KOPT-K1 (cell line): ENCODE results near the gene IQSEC1.

Source experiments
- H3K27ac ChIP-seq: fragments of 200-600 bp; sonication (generic); 2 replicates; pipeline ENCODE4 v1.5.1; 2016; ENCODE audit warnings: antibody characterized with exemption, mild to moderate bottlenecking, low read depth, low read length; ENCODE audit not compliant: poor library complexity, severe bottlenecking
- H3K36me3 ChIP-seq: fragments of 200-600 bp; sonication (generic); 2 replicates; pipeline ENCODE4 v1.5.1; 2017; ENCODE audit warnings: antibody characterized with exemption, mild to moderate bottlenecking, low read length, moderate library complexity; ENCODE audit not compliant: insufficient read depth
- H3K9me3 ChIP-seq: fragments of 200-600 bp; sonication (generic); 2 replicates; pipeline ENCODE4 v1.5.1; 2017; ENCODE audit warnings: antibody characterized with exemption, low read length, mild to moderate bottlenecking; ENCODE audit not compliant: insufficient read depth, poor library complexity, severe bottlenecking

IQSEC1 gene

DNA sequence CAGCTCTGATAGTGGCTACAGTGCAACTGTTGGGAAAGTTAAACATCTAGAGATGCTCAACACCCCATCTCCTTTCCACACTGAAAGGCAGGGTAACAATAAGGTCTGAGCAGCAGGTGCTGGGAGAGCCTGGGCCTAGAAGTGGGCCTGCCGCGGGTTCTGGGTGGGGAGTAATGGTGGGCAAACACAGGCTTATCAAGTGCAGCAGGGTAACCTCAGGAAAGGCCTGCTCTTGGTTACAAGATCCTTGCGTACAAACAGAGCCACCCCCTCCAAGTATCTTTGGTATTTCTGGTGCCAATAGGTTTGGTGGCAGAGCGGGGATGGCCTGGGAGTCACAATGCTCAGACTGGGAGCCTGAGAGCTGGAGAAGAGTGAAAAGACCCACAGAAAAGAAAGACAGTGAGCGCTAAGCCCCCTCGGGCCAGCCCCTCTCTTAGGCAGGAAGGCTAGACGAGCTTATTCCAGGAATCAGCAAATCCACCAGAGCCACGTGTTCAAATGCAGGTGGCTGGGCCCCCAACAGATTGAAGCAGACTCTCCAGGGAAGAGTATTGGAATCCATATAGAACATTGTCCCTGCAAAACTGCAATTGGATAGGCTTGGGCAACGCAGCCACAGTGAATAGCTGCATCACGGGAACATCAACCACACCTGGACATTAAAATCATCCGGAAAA lies 2.7 kb downstream of the IQSEC1 start:
- Histone ChIP-seq H3K9me3 (no peaks in the 10 kb centered on the region), H3K27ac (peak overlapping the region; percentile 100), H3K36me3 (no peaks in the 10 kb centered on the region)

DNA sequence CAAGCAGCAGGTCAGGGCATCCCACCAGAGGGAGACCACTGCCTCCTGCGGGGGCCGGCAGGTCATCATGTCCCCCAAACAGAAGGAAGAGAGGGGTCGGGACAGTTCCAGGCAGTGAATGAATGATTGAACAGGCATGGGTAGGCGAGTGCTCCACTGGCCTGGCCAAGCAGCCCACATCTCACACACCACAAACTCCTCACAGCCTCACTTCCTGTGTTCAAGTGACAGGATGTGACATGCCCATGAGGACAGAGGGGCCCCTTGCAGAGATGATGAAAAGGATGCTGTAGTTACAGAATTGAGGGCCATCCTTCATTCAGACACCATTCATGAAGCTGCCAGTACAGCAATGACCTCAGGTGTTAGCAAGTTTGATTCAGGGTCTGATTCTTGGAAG lies 3.7 kb downstream of the IQSEC1 start:
- Histone ChIP-seq H3K9me3 (no peaks in the 10 kb centered on the region), H3K27ac (peak overlapping the region; percentile 100), H3K36me3 (no peaks in the 10 kb centered on the region)

DNA sequence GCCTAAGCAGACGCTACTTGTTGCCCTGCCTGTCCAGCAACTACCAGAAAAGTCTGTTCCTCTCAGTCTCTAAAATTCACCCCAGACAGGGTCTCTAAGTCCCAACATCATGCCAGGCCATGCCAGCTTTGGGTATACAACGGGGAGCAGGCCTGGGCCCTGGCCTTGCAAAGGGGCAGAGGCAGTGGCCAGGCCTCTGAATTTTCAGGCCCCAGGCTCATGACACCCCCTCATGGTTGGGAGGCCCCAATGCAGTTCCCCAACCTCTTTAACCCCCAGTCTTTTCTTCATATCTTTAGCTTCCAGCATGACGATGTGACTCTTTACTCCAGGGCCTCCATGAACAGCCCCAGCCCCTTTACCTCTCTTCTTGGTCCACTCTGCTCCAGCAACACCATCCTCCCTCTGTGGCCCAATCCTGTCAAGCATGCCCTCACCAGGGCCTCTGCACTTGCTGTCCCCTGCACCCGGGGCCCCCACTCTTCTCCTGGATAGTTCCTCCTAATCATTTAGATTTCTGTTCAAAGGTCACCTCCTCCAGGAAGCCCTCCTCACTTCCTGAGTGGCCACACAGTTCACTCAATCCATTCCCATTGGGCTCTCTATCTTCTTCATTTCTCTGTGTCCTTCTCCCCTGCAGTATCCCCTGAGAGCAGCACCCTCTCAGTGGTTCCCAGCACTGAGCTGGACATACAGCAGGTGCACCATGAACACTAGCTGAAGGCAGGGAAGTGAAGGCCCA lies 4.8 kb downstream of the IQSEC1 start:
- Histone ChIP-seq H3K9me3 (no peaks in the 10 kb centered on the region), H3K27ac (peak overlapping the region; percentile 100), H3K36me3 (no peaks in the 10 kb centered on the region)

DNA sequence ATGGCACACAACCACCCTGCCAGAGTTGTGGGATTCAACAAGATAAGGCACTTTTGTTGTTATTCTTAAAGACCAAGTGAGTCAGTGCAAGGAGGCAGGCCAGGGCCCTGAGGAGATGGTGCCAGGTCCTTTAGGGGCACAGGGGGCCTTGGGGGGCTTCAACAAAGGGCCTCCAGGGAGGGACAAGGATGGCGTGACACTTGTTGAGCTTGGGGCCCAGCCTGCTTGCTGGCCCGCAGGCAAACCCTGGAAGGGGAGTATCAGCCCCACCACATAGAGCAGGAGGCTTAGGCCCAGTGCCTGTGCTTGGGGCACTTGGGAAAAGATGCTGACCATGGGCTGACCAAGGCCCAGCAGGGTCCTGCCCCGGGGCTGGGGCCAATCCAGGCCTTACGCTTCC lies 5.5 kb downstream of the IQSEC1 start:
- peak overlapping the region; percentile 100 for H3K27ac ChIP-seq
- no peaks in the 10 kb centered on the region for H3K36me3 ChIP-seq
- H3K9me3 ChIP-seq = no peaks in the 10 kb centered on the region

DNA sequence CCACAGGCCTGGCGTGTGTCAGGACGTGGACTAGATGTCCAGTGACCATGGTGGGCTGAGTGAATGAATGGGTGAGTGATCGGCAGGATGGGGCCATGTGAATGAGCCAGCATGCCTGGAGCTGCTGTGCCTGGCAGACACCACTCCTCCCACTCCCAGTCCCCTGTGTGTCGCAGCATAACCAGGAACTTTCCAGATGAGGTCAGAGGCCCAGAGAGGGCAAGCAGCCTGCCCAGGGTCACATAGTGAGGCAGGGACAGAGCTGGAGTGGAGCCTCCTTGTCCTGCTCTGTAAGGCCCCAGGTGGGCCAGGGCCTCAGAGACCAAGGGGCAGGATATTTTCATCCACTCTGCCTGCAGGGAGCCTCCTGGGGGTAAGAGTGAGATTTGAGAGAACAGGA lies 6.4 kb downstream of the IQSEC1 start:
- Histone ChIP-seq H3K27ac (peak overlapping the region; percentile 100), H3K9me3 (no peaks in the 10 kb centered on the region)

DNA sequence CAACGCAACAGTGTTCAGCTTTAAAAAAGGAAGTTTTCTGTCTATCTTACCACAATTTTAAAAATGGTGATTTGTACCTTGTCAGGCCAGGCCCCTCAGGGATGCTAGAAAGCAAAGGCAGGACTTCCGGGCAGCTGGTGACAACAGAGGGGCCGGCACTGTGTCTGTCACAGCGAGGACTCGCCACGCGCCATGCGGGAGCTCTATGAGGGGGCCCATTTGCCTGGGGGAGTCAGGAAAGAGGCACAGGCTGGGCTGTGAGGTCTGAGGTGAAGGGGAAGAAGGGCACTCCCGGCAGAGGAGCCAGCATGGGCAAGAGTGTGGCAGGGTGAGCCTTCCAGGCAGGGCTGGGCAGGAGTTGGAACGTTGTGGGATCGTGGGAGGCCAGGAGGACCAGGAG lies 7.0 kb downstream of the IQSEC1 start:
- Histone ChIP-seq H3K27ac (peak overlapping the region; percentile 100), H3K36me3 (no peaks in the 10 kb centered on the region), H3K9me3 (no peaks in the 10 kb centered on the region)

More for the DNA sequence above, 6.4 kb downstream of the IQSEC1 start:
- H3K36me3 ChIP-seq = no peaks in the 10 kb centered on the region

DNA sequence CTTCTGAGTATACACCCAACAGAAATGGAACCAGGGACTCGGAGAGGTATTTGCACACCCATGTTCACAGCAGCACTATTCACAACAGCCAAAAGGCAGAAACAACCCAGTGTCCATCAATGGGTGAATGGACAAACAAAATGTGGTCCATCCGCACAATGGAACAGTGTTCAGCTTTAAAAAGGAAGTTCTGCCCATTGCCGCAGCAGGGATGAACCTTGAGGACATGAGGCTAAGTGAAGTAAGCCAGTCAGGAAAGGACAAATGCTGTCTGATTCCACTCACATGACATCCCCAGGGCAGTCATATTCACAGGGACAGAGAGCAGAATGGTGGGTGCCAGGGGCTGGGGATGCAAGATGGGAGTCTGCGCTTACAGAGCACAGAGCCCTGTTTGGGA lies 7.5 kb downstream of the IQSEC1 start:
- Histone ChIP-seq H3K27ac (peak overlapping the region; percentile 100), H3K9me3 (no peaks in the 10 kb centered on the region), H3K36me3 (no peaks in the 10 kb centered on the region)

DNA sequence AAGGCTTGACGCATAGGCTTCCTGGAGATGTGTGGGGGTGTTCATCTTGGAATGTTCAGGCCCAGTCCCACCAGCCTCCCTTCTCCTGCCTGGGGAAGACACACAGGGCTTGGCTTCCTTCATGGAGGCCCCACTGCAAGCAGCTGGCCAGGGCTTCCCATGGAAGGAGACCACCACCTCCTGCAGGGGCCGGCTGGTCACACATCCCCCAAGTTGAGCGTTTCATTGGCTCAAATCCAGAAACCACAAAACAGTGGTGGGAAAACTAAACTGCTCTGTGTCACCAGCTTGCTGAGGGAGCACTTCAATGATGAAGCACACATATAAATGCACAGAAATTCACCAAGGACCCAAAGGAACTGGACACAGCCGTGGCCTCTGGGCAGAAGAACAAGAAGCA lies 8.3 kb downstream of the IQSEC1 start:
- Histone ChIP-seq H3K9me3 (no peaks in the 10 kb centered on the region), H3K27ac (no peak overlapping the region), H3K36me3 (no peaks in the 10 kb centered on the region)

DNA sequence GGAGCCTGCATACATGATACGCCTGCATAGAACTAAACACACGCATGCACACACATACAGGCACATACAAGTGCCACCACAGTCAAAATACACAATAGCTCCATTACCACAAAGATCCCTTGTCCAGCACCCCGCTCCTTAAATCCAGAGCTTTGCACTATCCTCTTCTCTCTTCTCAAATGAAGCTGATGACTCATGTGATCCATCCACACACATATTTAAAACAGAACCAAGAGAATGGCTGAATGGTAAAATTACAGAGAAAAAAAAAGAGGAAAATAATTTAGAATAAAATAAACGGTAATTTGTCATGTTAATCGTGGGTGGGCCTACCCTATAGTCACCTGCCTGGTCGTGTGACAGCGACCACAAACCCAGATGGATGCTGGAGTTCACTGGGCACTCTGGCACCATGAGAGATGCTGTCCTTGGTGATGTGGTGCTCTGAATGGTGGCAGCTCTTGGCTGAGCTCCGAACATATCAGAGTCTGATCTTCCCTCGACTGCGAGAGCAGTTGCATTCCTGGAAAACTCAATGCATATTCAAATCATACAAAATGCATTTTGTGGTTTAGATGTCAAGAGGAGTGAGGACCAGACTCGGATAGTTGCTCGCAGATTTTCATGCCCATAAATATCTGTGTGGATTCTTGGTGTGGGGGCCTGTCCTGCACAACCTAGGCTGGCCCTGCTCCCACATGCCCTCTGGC lies 8.9 kb downstream of the IQSEC1 start:
- H3K36me3 ChIP-seq = no peaks in the 10 kb centered on the region
- no peaks in the 10 kb centered on the region for H3K9me3 ChIP-seq
- H3K27ac ChIP-seq = no peak overlapping the region

DNA sequence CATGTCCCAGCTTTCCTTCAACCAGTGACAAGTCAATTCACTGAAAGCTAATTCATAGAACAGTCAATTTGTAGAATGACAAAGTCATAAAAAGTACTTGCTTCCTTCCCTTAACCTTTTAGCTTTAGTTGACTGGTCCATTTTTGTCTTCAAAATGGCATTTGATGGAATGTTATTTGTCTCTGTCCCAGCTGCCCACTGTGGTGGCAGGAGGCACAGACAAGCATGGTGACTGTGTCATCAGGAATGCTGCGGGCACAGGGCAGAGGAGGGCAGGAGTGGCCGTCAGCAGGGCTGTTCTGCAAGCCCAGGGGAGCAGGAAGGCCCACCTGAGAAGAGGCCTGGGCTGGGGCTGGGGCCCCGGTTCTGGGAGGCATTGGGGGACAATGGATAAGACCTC lies 10.0 kb downstream of the IQSEC1 start:
- peak overlapping the region; percentile 29 for H3K27ac ChIP-seq
- H3K9me3 ChIP-seq = no peaks in the 10 kb centered on the region
- no peaks in the 10 kb centered on the region for H3K36me3 ChIP-seq

DNA sequence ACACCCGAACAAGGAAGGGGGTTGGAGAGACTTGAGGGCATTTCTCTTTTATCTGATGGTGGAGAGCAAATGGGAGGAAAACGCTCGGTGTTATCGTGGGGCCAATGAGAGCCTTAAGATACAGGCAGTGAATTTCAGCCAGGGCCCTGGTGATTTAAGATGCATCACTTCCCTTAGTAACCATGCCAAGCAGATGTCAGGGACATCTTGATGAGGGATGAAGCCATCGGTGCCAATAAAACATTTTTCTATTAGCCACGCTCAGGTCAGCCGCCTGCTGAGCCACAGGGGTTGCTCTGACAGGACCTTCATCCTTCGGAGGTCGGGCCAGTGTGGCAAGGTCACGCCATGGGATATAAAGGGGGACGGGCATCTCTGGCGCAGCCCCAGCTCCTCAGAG lies 10.6 kb downstream of the IQSEC1 start:
- no peaks in the 10 kb centered on the region for H3K9me3 ChIP-seq
- no peak overlapping the region for H3K27ac ChIP-seq
- no peaks in the 10 kb centered on the region for H3K36me3 ChIP-seq

DNA sequence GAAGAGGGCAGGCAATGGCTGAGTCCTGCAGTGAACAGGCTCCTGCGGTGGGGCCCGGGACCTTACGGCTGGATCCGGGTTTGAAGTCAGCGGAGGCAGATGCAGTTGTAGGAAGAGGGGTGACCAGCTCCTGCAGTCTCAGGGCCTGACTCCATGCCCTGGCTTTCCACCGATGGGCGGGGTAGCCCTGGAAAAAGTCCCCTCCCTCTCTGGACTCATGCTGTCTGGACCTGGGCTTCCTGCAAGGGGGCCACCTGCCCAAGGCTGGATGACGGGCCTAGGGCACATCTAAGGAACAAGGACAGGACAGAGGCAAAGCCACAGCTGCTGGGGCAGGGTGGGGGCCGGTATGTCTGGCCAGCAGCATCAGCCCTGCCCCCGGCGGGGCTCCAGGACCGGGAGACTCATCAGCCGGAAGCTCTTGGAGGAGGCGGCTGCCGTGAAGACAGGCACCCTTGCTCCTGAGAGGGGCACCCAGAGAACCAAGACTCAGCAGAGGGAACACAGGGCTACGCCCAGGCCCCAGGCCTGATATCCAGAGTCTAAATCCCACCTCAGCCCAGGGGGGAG lies 12.8 kb downstream of the IQSEC1 start:
- H3K9me3 ChIP-seq = no peaks in the 10 kb centered on the region
- no peaks in the 10 kb centered on the region for H3K36me3 ChIP-seq

DNA sequence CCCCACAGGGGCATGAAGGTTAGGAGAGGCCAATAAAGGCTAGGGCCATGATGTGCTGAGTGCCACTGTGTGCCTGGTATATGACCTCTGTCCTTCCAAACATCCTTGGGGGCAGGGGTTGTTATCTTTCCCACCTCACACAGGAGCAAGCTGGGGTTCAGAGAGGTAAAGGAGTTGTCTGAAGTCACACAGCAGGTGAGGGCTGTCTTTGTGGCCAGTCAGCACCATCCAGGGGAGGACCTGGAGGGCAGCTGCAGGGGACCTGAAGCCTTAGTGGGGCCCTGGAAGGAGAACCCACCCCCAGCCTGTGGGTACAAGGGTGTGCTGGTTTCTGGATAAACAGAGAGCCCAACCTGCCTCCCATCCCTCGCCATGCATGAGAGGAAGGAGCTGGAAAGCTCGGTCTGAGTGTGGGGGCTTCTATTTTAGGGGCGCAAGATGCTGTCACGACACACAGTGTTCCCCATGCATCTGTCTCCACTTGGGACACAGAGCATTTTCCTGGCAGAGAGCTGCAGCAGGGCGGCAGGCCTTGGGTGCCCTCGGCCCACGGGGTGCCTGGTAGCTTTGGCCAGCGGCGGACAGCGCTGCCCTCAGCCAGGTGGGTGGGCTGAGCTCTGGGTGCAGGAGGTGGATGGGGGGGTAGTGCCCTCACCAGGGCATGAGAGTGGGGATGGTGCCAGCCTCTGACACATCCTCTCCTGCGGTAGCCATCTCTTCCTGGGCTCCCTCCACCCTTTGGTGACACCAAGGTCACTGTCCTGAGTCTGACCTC lies 14.7 kb downstream of the IQSEC1 start:
- Histone ChIP-seq H3K9me3 (no peaks in the 10 kb centered on the region), H3K27ac (peak overlapping the region; percentile 48)

More for the DNA sequence above, 12.8 kb downstream of the IQSEC1 start:
- H3K27ac ChIP-seq = no peak overlapping the region

DNA sequence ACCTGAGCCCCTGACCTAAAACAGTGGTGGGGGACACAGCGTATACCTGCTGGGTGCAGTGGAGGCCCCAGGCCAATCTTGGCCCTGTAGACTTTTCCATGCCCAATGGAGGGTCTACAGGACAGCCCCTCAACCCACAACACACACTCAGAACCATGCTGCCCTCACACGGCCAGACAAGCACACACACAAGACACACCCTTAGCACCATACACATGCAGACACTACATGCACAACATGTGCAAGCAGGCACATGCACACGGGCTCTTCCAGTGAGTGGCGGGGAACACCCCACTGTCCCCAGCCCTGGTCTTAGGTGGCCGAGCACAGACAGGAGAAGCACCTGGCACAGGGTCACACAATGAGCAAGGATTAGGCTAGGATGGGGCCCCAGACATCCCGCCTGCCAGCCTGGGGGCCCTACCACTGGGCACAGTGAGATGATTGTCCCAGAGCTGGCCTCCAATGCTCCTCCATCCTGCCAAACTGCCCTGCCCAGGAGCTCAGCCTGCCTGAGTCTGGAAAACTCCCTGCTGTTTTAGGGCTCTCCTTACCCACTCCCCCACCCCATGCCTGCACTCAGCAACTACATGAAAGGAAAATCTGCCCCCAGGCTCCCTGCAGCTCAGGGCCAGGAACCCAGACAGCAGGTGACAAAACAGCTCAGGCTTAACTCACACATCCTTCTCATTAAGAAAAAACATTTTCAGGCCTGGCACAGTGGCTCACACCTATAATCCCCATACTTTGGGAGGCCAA lies 15.8 kb downstream of the IQSEC1 start:
- Histone ChIP-seq H3K36me3 (no peaks in the 10 kb centered on the region), H3K9me3 (no peaks in the 10 kb centered on the region), H3K27ac (peak overlapping the region; percentile 48)

More for the DNA sequence above, 14.7 kb downstream of the IQSEC1 start:
- no peaks in the 10 kb centered on the region for H3K36me3 ChIP-seq
